Measurements from ENCODE around the gene AIG1.
"Not testable (repeated sequence)": the region's sequence is repeated elsewhere in the genome, so short reads cannot be mapped to it uniquely, and the experiment has no call there.

Gene AIG1

GRCh38 chr6:143060806-143061596 lies at the start of gene AIG1:
Gene AIG1, plus strand, starts transcription at chr6:143060889. Its CDS starts 37 bp downstream, at chr6:143060926.
- peak; percentile 82 for DNase-seq

GRCh38 chr6:143014764-143015163 lies 45.9 kb upstream of the AIG1 start:
- DNase-seq, result no peak

GRCh38 chr6:143015300-143015706 lies 45.4 kb upstream of the AIG1 start:
- DNase-seq, result no peak

GRCh38 chr6:143018955-143019354 lies 41.7 kb upstream of the AIG1 start:
- no peak for DNase-seq

- DNase-seq, result not testable (repeated sequence)
Measured at GRCh38 chr6:143020862-143021261, 39.8 kb upstream of the AIG1 start.

GRCh38 chr6:143021543-143021942 lies 39.1 kb upstream of the AIG1 start:
- DNase-seq, result no peak

- DNase-seq, result no peak
Measured at GRCh38 chr6:143022587-143022986, 38.1 kb upstream of the AIG1 start.

GRCh38 chr6:143023695-143024094 lies 37.0 kb upstream of the AIG1 start:
- DNase-seq, result no peak

GRCh38 chr6:143024977-143025376 lies 35.7 kb upstream of the AIG1 start:
- no peak for DNase-seq

- peak; percentile 67 for DNase-seq
Measured at GRCh38 chr6:143026696-143027449, 33.8 kb upstream of the AIG1 start.

- no peak for DNase-seq
Measured at GRCh38 chr6:143034689-143035334, 25.9 kb upstream of the AIG1 start.

GRCh38 chr6:143037470-143037869 lies 23.2 kb upstream of the AIG1 start:
- DNase-seq, result no peak

- no peak for DNase-seq
Measured at GRCh38 chr6:143038833-143039232, 21.9 kb upstream of the AIG1 start.

- no peak for DNase-seq
Measured at GRCh38 chr6:143039548-143039947, 21.1 kb upstream of the AIG1 start.

GRCh38 chr6:143040018-143040417 lies 20.7 kb upstream of the AIG1 start:
- DNase-seq, result no peak

- DNase-seq, result not testable (repeated sequence)
Measured at GRCh38 chr6:143044345-143044744, 16.3 kb upstream of the AIG1 start.

- DNase-seq, result no peak
Measured at GRCh38 chr6:143049611-143050010, 11.1 kb upstream of the AIG1 start.

GRCh38 chr6:143050509-143050908 lies 10.2 kb upstream of the AIG1 start:
- DNase-seq, result no peak

- DNase-seq, result no peak
Measured at GRCh38 chr6:143052282-143052681, 8.4 kb upstream of the AIG1 start.

GRCh38 chr6:143053856-143054255 lies 6.8 kb upstream of the AIG1 start:
- no peak for DNase-seq

GRCh38 chr6:143054329-143054728 lies 6.4 kb upstream of the AIG1 start:
- DNase-seq, result no peak

- DNase-seq, result no peak
Measured at GRCh38 chr6:143055213-143055612, 5.5 kb upstream of the AIG1 start.

GRCh38 chr6:143055891-143056290 lies 4.8 kb upstream of the AIG1 start:
- no peak for DNase-seq

GRCh38 chr6:143058987-143059386 lies 1.7 kb upstream of the AIG1 start:
- DNase-seq, result no peak

Measured in activated CD8-positive, alpha-beta memory T cell treated with anti-CD3 and anti-CD28 coated beads, Interleukin-2, amount 50 U/mL, for 48 hours (primary cell).